ENCODE measurements around the gene SLC1A5. TPM values are rescaled to one million over a fixed set of nuclear protein-coding genes. Genes with fewer than 3 reads are reported as not detected.

Gene SLC1A5
- total RNA-seq, 2 experiments from 2014 or later = 438 to 447 TPM

Other genes with a start within 250 kb of the SLC1A5 start
- gene CALM3, start 187.3 kb downstream of the SLC1A5 start, total RNA-seq = 100 to 1,000 TPM; 454 to 460 TPM
- 10 to 100 TPM; 24.2 to 24.8 TPM for gene PTGIR, start 163.5 kb downstream of the SLC1A5 start, total RNA-seq
- gene GNG8, start 152.4 kb downstream of the SLC1A5 start, total RNA-seq = 10 to 100 TPM in 1 of 2 experiments, 1 to 10 TPM in 1; 8.6 to 12.2 TPM
- gene DACT3, start 127.4 kb downstream of the SLC1A5 start, total RNA-seq = 1 to 10 TPM; 1.8 to 2.0 TPM
- 10 to 100 TPM; 60.5 to 65.2 TPM for gene PRKD2, start 71.5 kb downstream of the SLC1A5 start, total RNA-seq
- gene FKRP, start 42.5 kb downstream of the SLC1A5 start, total RNA-seq = 10 to 100 TPM; 17.8 to 18.9 TPM
- gene STRN4, start 42.1 kb downstream of the SLC1A5 start, total RNA-seq = 10 to 100 TPM; 66.1 to 69.6 TPM
- gene AP2S1, start 62.3 kb upstream of the SLC1A5 start, total RNA-seq = 100 to 1,000 TPM; 117 TPM
- 10 to 100 TPM; 22.9 to 23.4 TPM for gene ARHGAP35, start 72.4 kb upstream of the SLC1A5 start, total RNA-seq
- under 1 TPM; 0.59 to 0.65 TPM for gene NPAS1, start 231.2 kb upstream of the SLC1A5 start, total RNA-seq